MG63 (cell line): ENCODE measurements around the gene NECTIN4. TPM values are rescaled to one million over a fixed set of nuclear protein-coding genes. Genes with fewer than 3 reads are reported as not detected.
"Not testable (repeated sequence)": the region's sequence is repeated elsewhere in the genome, so short reads cannot be mapped to it uniquely, and the experiment has no call there.

Experiments used
- DNase-seq: peaks from one replicate; pipeline ENCODE4 v3.0.0-alpha.2; 2020
- H3K27me3 ChIP-seq: fragments of 250-450 bp; sonication (Bioruptor Pico); 2 replicates; pipeline ENCODE4 v1.5.1; 2020; ENCODE audit warnings: mild to moderate bottlenecking, moderate library complexity
- H3K36me3 ChIP-seq: fragments of 250-450 bp; sonication (Bioruptor Pico); 2 replicates; pipeline ENCODE4 v1.5.1; 2020; ENCODE audit warnings: mild to moderate bottlenecking, moderate library complexity
- H3K4me3 ChIP-seq: fragments of 250-450 bp; sonication (Bioruptor Pico); 2 replicates; pipeline ENCODE4 v1.5.1; 2020; ENCODE audit warnings: mild to moderate bottlenecking, moderate library complexity
- H3K9me3 ChIP-seq: fragments of 250-450 bp; sonication (Bioruptor Pico); 2 replicates; pipeline ENCODE4 v1.5.1; 2020; ENCODE audit warnings: mild to moderate bottlenecking, moderate library complexity
- total RNA-seq: library from RNA; depleted of rRNA; stranded (reverse); fragments of >200 nt; shearing (Covaris generic); gene quantifications from 2 replicates; pipeline ENCODE4 v1.2.3, GENCODE V29; 2014; ENCODE audit warnings: low replicate concordance

NECTIN4 gene
- total RNA-seq, 1 experiment from 2014 or later, result not detected

- no peak for DNase-seq
- Histone ChIP-seq H3K36me3 (no peaks in the 10 kb centered on the region; the same call in 1 of the 2 replicates), H3K27me3 (no peaks in the 10 kb centered on the region)
These were observed 40.2 kb downstream of the NECTIN4 start for GRCh38 chr1:161048949-161049722.

GRCh38 chr1:161047436-161048420 is 41.6 kb downstream of the NECTIN4 start:
- DNase-seq, result no peak
- peaks cover 5% of the 10 kb centered on the region; the same call in 1 of the 2 replicates for H3K9me3 ChIP-seq

More at GRCh38 chr1:161048949-161049722, 40.2 kb downstream of the NECTIN4 start:
- Histone ChIP-seq H3K9me3 (peaks cover 5% of the 10 kb centered on the region; the same call in 1 of the 2 replicates), H3K4me3 (no peak overlapping the region)

GRCh38 chr1:161046605-161047228 is 42.6 kb downstream of the NECTIN4 start:
- no peaks in the 10 kb centered on the region for H3K27me3 ChIP-seq
- H3K36me3 ChIP-seq, result peaks cover 17% of the 10 kb centered on the region
- peaks cover 5% of the 10 kb centered on the region; the same call in 1 of the 2 replicates for H3K9me3 ChIP-seq
- no peak for DNase-seq
- H3K4me3 ChIP-seq, result peak overlapping the region; percentile 81

More at GRCh38 chr1:161047436-161048420, 41.6 kb downstream of the NECTIN4 start:
- Histone ChIP-seq H3K36me3 (peaks cover 6% of the 10 kb centered on the region), H3K4me3 (no peak overlapping the region), H3K27me3 (no peaks in the 10 kb centered on the region)

DNA sequence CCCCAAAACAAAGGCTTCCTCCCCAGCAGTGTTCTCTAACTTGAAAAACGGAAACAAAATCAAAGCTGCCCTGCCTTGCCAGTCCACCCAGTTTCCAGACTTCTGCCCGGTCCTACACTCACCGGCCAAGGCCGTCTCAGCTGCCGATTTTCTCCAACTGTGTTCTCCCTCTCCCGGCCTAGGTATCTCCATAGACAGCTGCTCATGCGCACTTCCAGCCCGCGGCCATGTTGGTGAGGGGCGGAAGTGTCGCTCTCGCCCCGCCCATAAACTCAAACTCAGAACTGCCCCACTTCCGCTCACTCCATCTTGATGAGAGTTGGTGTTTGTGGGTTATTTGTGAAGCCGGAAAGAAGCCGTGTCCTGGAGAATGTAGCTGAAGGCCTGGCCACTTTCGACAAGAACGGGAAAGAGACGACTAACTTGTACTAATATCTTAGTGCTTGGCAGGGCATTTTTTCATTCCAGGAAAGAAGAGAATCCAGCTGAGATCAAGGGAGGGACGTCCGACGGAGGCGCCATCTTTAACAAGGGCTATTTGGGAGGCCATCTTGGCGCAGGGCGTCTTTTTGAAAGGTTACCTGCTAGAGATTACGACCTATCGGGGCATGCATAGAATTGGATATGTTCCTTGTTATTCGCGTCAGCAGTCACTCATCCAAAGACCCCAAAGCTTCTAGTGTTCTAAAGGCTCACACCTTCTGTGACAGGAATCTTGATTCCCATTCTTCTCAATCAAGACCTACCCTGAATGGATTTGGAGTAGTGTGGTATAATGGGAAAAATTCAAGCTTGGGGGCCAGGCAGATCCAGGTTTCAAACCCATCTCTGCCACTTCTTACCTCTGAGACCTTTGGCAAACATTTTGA is 43.4 kb downstream of the NECTIN4 start, which contains the start of gene USF1:
USF1 (minus strand) TSS at position 242 of the 869 bp plus-strand sequence. CDS start 2,702 bp downstream, outside the sequence.
- Histone ChIP-seq H3K4me3 (peak within 1 kb of the TSS; percentile 81), H3K36me3 (peaks cover 23% of the 10 kb centered on the region), H3K27me3 (no peaks in the 10 kb centered on the region), H3K9me3 (peaks cover 5% of the 10 kb centered on the region; the same call in 1 of the 2 replicates)
- DNase-seq, result peak; percentile 94

- DNase-seq, result peak; percentile 68
- Histone ChIP-seq H3K27me3 (no peaks in the 10 kb centered on the region), H3K4me3 (peak overlapping the region; percentile 81), H3K9me3 (peaks cover 5% of the 10 kb centered on the region; the same call in 1 of the 2 replicates), H3K36me3 (peaks cover 31% of the 10 kb centered on the region)
These were observed 44.2 kb downstream of the NECTIN4 start for GRCh38 chr1:161044908-161045735.

DNA sequence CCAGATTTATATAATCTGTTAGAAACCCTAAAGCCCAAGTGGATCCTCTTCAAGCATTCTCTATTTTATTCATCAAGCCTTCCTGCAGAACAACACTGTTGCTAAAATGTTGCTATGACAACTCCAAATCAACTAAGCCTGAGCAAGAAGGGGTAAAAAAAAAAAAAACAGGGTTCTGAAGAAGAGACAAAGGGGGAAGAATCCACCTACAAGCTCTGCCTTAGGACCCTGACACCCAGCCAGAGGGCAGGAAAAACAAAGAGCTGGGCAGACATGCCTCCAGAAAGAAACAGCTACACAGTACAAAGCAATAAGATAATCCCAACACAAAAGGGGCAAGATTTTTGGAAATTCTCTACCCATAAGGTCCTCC is 44.8 kb downstream of the NECTIN4 start:
- H3K27me3 ChIP-seq, result no peaks in the 10 kb centered on the region
- no peak for DNase-seq
- peaks cover 37% of the 10 kb centered on the region for H3K36me3 ChIP-seq
- peak overlapping the region; percentile 81 for H3K4me3 ChIP-seq
- H3K9me3 ChIP-seq, result peaks cover 5% of the 10 kb centered on the region; the same call in 1 of the 2 replicates

GRCh38 chr1:161039546-161039945 is 49.8 kb downstream of the NECTIN4 start:
- Histone ChIP-seq H3K9me3 (no peaks in the 10 kb centered on the region), H3K27me3 (no peaks in the 10 kb centered on the region), H3K4me3 (no peak overlapping the region), H3K36me3 (peaks cover 43% of the 10 kb centered on the region)
- no peak for DNase-seq

GRCh38 chr1:161039154-161039545 is 50.2 kb downstream of the NECTIN4 start:
- Histone ChIP-seq H3K4me3 (no peak overlapping the region), H3K9me3 (no peaks in the 10 kb centered on the region), H3K36me3 (peaks cover 43% of the 10 kb centered on the region), H3K27me3 (no peaks in the 10 kb centered on the region)
- no peak for DNase-seq

DNA sequence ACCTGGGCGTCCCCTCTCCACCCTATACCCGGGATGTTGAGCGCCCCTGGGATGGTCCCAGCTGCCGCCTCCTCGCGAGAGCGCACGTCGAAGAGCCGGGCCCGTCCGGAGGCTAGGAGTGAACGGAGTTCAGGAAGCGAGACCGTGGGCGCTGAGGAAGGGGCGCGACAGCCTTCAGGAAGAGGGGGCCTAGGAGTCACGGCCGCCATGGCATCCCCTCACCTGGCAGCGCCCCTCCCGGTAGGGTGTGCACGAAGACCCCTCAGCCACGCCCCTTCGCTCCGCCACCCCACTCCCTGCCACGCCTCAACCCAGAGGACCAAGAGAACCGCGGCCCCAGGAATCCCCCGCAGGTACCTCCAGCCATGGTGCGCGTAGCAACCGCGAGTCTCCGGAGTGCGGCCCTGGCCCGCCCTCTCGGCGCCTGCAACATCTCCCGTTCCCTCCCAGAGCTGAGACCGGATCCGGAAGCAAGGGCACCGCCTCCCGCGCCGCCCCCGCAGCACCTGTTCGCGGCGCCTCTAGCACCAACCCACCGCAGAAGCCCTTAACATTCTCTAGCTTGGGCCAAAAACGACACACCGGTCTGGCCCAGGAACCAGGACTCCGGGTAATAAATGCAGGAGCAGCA is 50.7 kb downstream of the NECTIN4 start, which contains the start of gene TSTD1:
TSTD1 (minus strand) TSS at position 442 of the 631 bp plus-strand sequence; CDS start at position 367, 75 bp downstream.
- H3K36me3 ChIP-seq, result peaks cover 43% of the 10 kb centered on the region
- H3K27me3 ChIP-seq, result no peaks in the 10 kb centered on the region
- DNase-seq, result no peak
- no peak within 1 kb of the TSS for H3K4me3 ChIP-seq
- H3K9me3 ChIP-seq, result no peaks in the 10 kb centered on the region

GRCh38 chr1:161037661-161038522 is 51.5 kb downstream of the NECTIN4 start:
- Histone ChIP-seq H3K9me3 (no peaks in the 10 kb centered on the region), H3K4me3 (no peak overlapping the region), H3K36me3 (peaks cover 38% of the 10 kb centered on the region), H3K27me3 (no peaks in the 10 kb centered on the region)
- DNase-seq, result no peak

GRCh38 chr1:161033751-161034150 is 55.6 kb downstream of the NECTIN4 start:
- Histone ChIP-seq H3K27me3 (no peaks in the 10 kb centered on the region), H3K36me3 (peaks cover under 1% of the 10 kb centered on the region; the same call in 1 of the 2 replicates), H3K9me3 (no peaks in the 10 kb centered on the region), H3K4me3 (no peak overlapping the region)
- no peak for DNase-seq

DNA sequence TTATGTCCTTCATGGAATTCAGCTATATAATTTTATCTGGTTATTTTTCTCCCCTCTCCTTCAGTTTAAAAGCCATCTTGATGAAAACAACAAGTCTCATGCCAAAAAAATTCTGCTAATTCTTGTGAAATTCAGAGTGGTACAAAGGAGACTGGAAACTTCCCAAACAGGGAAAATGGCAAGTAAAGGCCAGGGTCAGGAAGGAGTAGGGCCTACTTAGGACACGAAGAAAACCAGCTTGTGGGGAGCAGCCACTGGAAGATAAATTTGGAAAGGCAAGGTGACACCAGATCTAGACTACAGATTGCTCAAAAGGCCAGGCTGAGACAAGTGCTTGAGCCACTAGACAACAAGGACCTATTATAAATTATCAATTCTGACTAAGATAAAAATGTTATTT is 56.9 kb downstream of the NECTIN4 start:
- no peaks in the 10 kb centered on the region for H3K9me3 ChIP-seq
- no peak overlapping the region for H3K4me3 ChIP-seq
- no peaks in the 10 kb centered on the region for H3K27me3 ChIP-seq
- H3K36me3 ChIP-seq, result no peaks in the 10 kb centered on the region
- no peak for DNase-seq

- Histone ChIP-seq H3K36me3 (no peaks in the 10 kb centered on the region), H3K4me3 (no peak overlapping the region), H3K9me3 (no peaks in the 10 kb centered on the region), H3K27me3 (no peaks in the 10 kb centered on the region)
- DNase-seq, result no peak
These were observed 57.5 kb downstream of the NECTIN4 start for GRCh38 chr1:161031874-161032273.

DNA sequence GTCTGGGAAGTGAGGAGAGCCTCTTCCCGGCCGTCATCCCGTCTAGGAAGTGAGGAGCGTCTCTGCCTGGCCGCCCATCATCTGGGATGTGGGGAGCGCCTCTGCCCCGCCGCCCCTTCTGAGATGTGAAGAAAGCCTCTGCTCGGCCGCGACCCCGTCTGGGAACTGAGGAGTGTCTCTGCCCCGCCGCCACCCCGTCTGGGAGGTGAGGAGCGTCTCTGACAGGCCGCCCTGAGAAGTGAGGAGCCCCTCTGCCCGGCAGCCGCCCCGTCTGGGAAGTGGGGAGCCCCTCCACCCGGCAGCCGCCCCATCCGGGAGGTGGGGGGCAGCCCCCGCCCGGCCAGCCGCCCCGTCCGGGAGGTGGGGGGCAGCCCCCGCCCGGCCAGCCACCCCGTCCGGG is 59.9 kb downstream of the NECTIN4 start:
- H3K27me3 ChIP-seq, H3K4me3 ChIP-seq, H3K9me3 ChIP-seq, H3K36me3 ChIP-seq, DNase-seq: not testable (repeated sequence)
